HG03025 (cell line): ENCODE measurements around the gene B4GALNT3.

Experiments
- ATAC-seq: cut with Tn5 transposase; IDR thresholded peaks from one replicate; pipeline ENCODE4 v1.9.1; 2021; ENCODE audit warnings: mild to moderate bottlenecking, moderate library complexity; ENCODE audit not compliant: unreplicated experiment, low FRiP score

Gene B4GALNT3

GRCh38 chr12:586318-587071 is 126.8 kb downstream of the B4GALNT3 start:
- no peak for ATAC-seq

- ATAC-seq, result no peak
Observed at GRCh38 chr12:587132-588023, 127.6 kb downstream of the B4GALNT3 start.

- no peak for ATAC-seq
Observed at GRCh38 chr12:588024-588322, 128.2 kb downstream of the B4GALNT3 start.

- no peak for ATAC-seq
Observed at GRCh38 chr12:588646-589045, 128.9 kb downstream of the B4GALNT3 start.

- no peak for ATAC-seq
Observed at GRCh38 chr12:590206-590750, 130.5 kb downstream of the B4GALNT3 start.

GRCh38 chr12:591167-592023 is 131.7 kb downstream of the B4GALNT3 start:
- no peak for ATAC-seq

- ATAC-seq, result no peak
Observed at GRCh38 chr12:592024-592505, 132.3 kb downstream of the B4GALNT3 start.

GRCh38 chr12:593396-594270 is 133.9 kb downstream of the B4GALNT3 start:
- no peak for ATAC-seq

- ATAC-seq, result no peak
Observed at GRCh38 chr12:597926-598568, 138.3 kb downstream of the B4GALNT3 start.

- ATAC-seq, result no peak
Observed at GRCh38 chr12:599756-600155, 140.0 kb downstream of the B4GALNT3 start.

GRCh38 chr12:601976-602699 is 142.4 kb downstream of the B4GALNT3 start:
- no peak for ATAC-seq

- ATAC-seq, result no peak
Observed at GRCh38 chr12:602700-603068, 142.9 kb downstream of the B4GALNT3 start.

- no peak for ATAC-seq
Observed at GRCh38 chr12:604956-605355, 145.2 kb downstream of the B4GALNT3 start.

GRCh38 chr12:607541-608001 is 147.8 kb downstream of the B4GALNT3 start:
- no peak for ATAC-seq

- no peak for ATAC-seq
Observed at GRCh38 chr12:608413-608812, 148.7 kb downstream of the B4GALNT3 start.

GRCh38 chr12:608921-609320 is 149.2 kb downstream of the B4GALNT3 start:
- no peak for ATAC-seq

GRCh38 chr12:611721-612120 is 152.0 kb downstream of the B4GALNT3 start:
- no peak for ATAC-seq

GRCh38 chr12:612293-612692 is 152.6 kb downstream of the B4GALNT3 start:
- no peak for ATAC-seq
